Measurements from ENCODE around the gene PTRH2. TPM values are rescaled to one million over a fixed set of nuclear protein-coding genes. Genes with fewer than 3 reads are reported as not detected.
"Not testable (repeated sequence)": the region's sequence is repeated elsewhere in the genome, so short reads cannot be mapped to it uniquely, and the experiment has no call there.

PTRH2 gene
- total RNA-seq (ENCODE audit: unreplicated experiment): 18.6 TPM
- long read RNA-seq, full-length matches to known transcripts: 15 of 21 reads
- long read RNA-seq, partial matches to known transcripts: 0 of 21 reads
- long read RNA-seq, other reads (novel, unspliced or antisense): 6 of 21 reads

- H3K27ac Mint-ChIP-seq (ENCODE audit: unreplicated experiment): peak within 1 kb of the TSS; percentile 98
- peaks cover 11% of the 10 kb centered on the region for H3K4me1 Mint-ChIP-seq (ENCODE audit: low read depth, unreplicated experiment)
- H3K36me3 Mint-ChIP-seq (ENCODE audit: unreplicated experiment): no peaks in the 10 kb centered on the region
- no peak for TF ChIP-seq CTCF (IDR thresholded peaks at IDR 0.05; ENCODE audit: partially characterized antibody, unreplicated experiment)
- H3K4me3 Mint-ChIP-seq (ENCODE audit: unreplicated experiment): peak within 1 kb of the TSS; percentile 99
- DNase-seq: peak; percentile 97
- H3K9me3 Mint-ChIP-seq (ENCODE audit: unreplicated experiment): peaks cover 8% of the 10 kb centered on the region
- peaks cover 10% of the 10 kb centered on the region for H3K27me3 Mint-ChIP-seq (ENCODE audit: unreplicated experiment)
Observed at GRCh38 chr17:59707149-59707970, at the start of gene PTRH2, which contains the start of gene VMP1. Gene PTRH2 (minus strand): TSS chr17:59707430. CDS start chr17:59697978, 9,452 bp downstream. Gene VMP1 (plus strand): TSS chr17:59707654. CDS start chr17:59731447, 23,793 bp downstream.

- H3K27ac Mint-ChIP-seq (ENCODE audit: unreplicated experiment): no peak overlapping the region
Observed at GRCh38 chr17:59756236-59756818, 49.1 kb upstream of the PTRH2 start.

DNA sequence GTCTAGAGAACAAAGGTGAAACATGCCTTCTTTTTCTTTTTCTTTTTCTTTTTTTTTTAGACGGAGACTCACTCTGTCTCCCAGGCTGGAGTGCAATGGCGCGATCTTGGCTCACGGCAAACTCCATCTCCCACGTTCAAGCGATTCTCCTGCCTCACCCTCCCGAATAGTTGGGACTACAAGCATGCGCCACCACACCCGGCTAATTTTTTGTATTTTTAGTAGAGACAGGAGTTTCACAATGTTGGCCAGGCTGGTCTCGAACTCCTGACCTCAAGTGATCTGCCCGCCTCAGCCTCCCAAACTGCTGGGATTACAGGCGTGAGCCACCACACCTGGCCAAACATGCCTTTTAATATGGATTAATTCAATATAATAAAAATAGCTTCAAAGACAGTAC is 47.8 kb upstream of the PTRH2 start:
- H3K36me3 Mint-ChIP-seq (ENCODE audit: unreplicated experiment); H3K4me3 Mint-ChIP-seq (ENCODE audit: unreplicated experiment); DNase-seq; H3K27ac Mint-ChIP-seq (ENCODE audit: unreplicated experiment); H3K9me3 Mint-ChIP-seq (ENCODE audit: unreplicated experiment); H3K27me3 Mint-ChIP-seq (ENCODE audit: unreplicated experiment); H3K4me1 Mint-ChIP-seq (ENCODE audit: low read depth, unreplicated experiment): not testable (repeated sequence)

More at GRCh38 chr17:59756236-59756818, 49.1 kb upstream of the PTRH2 start:
- no peaks in the 10 kb centered on the region for H3K9me3 Mint-ChIP-seq (ENCODE audit: unreplicated experiment)
- no peaks in the 10 kb centered on the region for H3K4me1 Mint-ChIP-seq (ENCODE audit: low read depth, unreplicated experiment)
- H3K4me3 Mint-ChIP-seq (ENCODE audit: unreplicated experiment): no peak overlapping the region
- peaks cover 5% of the 10 kb centered on the region for H3K36me3 Mint-ChIP-seq (ENCODE audit: unreplicated experiment)
- no peak for DNase-seq
- TF ChIP-seq CTCF (IDR thresholded peaks at IDR 0.05; ENCODE audit: partially characterized antibody, unreplicated experiment): no peak
- H3K27me3 Mint-ChIP-seq (ENCODE audit: unreplicated experiment): no peaks in the 10 kb centered on the region

DNA sequence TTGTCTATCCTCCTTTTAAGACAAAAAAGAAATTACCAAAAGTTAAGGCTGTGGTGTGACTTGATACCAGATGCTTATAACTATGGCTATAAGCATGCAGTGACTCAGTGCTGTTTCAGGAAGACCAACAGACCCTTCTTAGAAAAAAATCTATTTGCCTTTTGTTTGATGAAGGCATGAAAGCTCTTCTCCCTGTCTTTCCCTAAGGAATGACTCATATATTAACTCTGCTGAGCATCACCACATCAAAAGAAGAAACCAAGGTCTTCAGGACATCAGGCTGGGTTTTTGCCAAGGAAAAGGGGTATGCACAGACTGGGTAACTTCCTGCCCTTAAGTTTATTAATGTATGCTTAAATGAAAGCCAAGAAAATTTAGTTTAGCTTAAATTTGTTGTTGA is 47.3 kb upstream of the PTRH2 start:
- no peak for DNase-seq
- H3K27ac Mint-ChIP-seq (ENCODE audit: unreplicated experiment): no peak overlapping the region
- no peaks in the 10 kb centered on the region for H3K9me3 Mint-ChIP-seq (ENCODE audit: unreplicated experiment)
- no peaks in the 10 kb centered on the region for H3K4me1 Mint-ChIP-seq (ENCODE audit: low read depth, unreplicated experiment)
- H3K36me3 Mint-ChIP-seq (ENCODE audit: unreplicated experiment): peaks cover 3% of the 10 kb centered on the region
- no peaks in the 10 kb centered on the region for H3K27me3 Mint-ChIP-seq (ENCODE audit: unreplicated experiment)
- no peak for TF ChIP-seq CTCF (IDR thresholded peaks at IDR 0.05; ENCODE audit: partially characterized antibody, unreplicated experiment)
- H3K4me3 Mint-ChIP-seq (ENCODE audit: unreplicated experiment): no peak overlapping the region

DNA sequence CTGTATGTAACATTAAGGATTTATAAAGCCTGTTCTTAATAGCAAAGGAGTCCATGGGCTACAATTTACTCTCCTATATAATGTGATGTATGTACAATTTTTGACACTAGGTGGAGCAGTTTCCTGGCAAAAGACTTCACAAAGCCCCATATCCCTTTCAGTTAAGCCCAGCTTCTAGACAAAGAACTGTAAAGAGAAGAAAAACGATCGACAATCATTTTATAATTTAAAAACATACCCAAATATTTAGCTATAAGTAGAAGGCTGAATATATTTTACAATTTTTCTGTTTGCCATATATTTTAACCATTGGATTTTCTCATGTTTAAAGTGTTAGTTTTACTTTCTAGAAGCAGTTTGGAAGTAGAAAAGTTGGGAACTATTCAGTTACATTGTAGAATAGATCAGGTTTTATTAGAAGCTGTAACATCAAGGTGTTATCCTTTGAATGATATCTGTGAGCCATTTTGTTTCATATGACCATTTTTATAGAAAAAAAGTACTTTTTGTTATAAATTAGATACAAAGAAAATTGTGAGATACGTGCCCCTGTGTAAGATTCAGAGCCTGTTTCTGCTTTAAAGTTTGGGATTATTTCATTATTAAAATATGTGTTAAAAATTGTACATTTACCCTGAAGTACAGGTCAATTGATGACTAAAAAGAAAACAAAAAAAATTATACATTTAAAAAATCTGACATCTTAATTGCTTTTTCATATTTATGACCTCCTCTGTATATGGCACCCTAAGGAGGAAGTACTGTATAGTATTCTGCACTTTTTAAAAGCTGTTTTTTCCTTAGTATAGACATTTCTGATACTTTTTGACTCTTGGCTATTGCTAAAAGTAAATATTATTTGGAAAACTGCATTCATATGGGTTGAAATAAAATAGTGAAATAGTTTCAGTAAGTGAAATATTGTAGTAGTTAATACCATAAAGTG is 46.6 kb upstream of the PTRH2 start:
- H3K27ac Mint-ChIP-seq (ENCODE audit: unreplicated experiment): no peak overlapping the region
- no peaks in the 10 kb centered on the region for H3K36me3 Mint-ChIP-seq (ENCODE audit: unreplicated experiment)
- H3K4me1 Mint-ChIP-seq (ENCODE audit: low read depth, unreplicated experiment): no peaks in the 10 kb centered on the region
- H3K4me3 Mint-ChIP-seq (ENCODE audit: unreplicated experiment): no peak overlapping the region
- no peak for DNase-seq
- H3K27me3 Mint-ChIP-seq (ENCODE audit: unreplicated experiment): no peaks in the 10 kb centered on the region
- peak; percentile 73 for TF ChIP-seq CTCF (IDR thresholded peaks at IDR 0.05; ENCODE audit: partially characterized antibody, unreplicated experiment)
- no peaks in the 10 kb centered on the region for H3K9me3 Mint-ChIP-seq (ENCODE audit: unreplicated experiment)
